GM12873 (cell line): ENCODE measurements around the gene GSPT1.

Experiments
- CTCF ChIP-seq: IDR thresholded peaks from 2 replicates; pipeline ENCODE4 v1.5.1; 2012; ENCODE audit warnings: low read depth, mild to moderate bottlenecking, moderate library complexity, low read length, control low read depth; ENCODE audit not compliant: insufficient read depth; ENCODE audit errors: missing control alignments

GSPT1 gene

GRCh38 chr16:11914210-11915113 is 1.3 kb downstream of the GSPT1 start:
- TF ChIP-seq CTCF: no peak

DNA sequence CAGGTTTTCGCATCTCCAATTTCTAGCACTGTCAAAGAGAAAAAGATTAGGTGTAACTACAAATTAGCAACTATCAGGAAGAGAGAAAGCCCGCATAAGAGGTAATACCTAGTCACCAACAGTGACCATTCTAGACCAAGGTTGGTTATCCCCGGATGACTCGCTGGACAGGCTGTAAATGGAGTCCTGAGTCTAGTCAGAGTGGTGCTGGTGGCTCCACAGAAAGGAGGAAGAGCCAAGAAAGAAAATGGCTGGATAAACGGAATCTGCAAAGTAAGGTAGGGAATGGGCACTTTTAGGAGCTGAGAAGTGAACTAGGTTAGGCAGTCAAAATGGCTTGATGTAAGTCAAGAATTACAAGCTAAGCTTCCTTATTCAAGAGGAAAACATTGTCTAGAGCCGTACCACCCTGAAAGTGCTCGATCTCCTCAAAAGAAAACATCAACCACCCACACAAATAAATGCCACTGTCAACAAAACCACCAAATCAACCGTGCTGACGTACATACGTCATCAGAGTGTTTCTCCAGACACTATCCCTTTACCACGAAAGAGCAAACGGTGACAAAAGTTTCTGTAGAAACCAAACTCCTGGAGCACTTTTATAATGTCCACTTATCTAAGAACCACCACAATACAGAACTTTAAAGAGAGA is 2.2 kb downstream of the GSPT1 start:
- no peak for TF ChIP-seq CTCF

DNA sequence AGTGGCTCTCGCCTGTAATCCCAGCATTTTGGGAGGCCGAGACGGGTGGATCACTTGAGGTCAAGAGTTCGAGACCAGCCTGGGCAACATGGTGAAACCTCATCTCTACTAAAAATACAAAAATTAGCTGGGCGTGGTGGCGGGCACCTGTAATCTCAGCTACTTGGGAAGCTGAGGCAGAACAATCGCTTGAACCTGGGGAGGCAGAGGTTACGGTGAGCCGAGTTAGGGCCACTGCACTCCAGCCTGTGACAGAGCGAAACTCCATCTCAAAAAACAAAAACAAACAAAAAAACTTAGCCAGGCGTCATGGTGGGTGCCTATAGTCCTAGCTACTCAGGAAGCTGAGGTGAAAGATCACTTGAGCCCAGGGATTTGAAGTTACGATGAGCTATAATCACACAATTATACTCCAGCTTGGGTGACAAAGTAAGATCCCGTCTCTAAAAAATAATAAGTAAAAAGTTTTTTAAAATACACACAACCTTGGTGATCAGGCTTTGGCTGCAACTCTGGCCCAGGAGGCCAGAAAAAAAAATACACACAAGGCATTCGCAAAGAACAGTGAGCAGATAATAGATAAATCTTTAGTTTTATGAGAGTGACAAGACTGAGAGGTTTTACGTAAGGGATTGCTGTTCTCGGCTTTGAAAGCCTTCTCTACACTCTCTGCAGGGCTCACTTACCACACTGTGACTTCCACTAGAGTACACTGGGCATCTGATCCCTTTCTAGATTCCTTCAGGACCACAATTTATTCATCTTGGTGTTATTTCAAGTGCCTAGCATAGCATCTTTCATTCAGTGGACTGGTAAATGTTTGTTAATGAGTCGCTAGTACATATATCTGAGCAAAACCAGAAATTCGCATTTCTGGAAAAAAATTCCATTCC is 5.9 kb downstream of the GSPT1 start:
- TF ChIP-seq CTCF: no peak

DNA sequence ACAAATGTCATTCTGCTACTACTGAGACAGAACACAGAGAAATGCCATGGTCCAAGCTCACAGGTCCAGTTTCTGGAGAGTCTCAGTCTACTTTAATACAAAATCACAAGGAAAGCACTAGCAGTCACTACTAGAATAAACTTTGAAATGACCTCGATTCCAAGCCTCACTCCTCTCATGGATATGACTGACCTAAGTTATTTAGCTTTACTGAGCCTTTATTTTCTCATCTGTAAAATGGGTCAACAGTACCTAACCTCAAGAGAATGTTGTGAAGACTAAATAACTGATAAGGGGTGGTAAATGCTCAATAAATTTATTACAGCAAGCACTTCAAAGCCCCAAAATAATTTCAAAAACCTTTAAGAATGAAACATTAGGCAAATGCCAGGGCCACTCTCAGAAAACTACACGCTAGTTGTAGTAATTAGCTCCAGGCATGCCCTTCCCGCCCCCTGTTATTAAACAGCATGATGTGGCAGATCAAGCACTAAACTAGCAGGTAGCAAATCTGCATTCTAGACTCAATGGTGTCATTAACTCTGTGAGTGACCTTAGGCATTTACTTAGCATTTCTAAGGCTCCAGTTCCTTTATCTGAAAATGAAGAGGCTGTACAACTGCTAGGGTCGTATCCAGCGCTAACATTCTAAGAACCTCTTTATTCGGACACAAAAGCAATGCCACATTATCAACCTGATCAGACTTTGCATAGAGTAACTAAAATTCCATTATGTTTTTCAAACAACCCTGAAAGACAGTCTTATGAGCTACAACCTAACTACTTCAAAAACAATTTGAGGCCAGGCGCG is 8.4 kb downstream of the GSPT1 start:
- no peak for TF ChIP-seq CTCF

DNA sequence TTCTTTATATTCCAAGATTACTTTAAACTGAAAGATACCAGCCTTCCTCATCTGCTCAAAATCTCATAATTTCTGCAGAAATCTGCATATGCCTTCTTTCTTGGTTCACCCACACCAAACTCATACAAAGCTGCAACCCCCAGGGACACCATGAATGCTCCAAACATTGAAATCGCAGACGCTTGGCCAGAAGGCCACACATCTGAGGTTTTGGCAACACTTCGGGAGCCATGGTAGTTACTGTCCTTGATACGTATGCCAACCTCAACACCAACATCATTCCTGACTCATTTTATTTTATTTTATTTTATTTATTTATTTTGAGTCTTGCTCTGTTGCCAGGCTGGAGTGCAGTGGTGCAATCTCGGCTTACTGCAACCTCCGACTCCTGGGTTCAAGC is 11.8 kb downstream of the GSPT1 start:
- TF ChIP-seq CTCF: no peak

DNA sequence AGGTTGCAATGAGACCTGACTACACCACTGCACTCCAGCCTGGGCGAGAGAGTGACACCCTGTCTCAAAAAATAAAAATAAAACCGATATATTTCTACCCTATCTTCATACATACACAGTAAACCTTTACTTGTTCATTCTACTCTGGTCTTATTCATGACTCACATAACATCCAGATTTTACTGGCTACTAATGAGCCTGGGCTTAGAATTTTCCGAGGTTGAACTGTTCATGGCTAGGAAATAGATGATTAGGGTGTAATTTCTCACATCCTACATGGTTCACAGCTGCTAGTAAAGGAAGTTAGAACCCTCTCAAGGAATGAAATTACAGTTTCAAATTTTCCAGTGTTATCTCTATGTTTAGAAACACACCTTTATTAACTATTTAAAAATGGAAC is 14.7 kb downstream of the GSPT1 start:
- no peak for TF ChIP-seq CTCF
